ENCODE data around the gene PRKCH. TPM values are rescaled to one million over a fixed set of nuclear protein-coding genes. Genes with fewer than 3 reads are reported as not detected.

The PRKCH gene
- total and polyA plus RNA-seq, 10 of the 15 experiments (the other 5 are each of a cell fraction or from before 2014, with no cell fraction given), result 10.7 to 140 (median 33.2) TPM

- no peak for TF ChIP-seq RELB (IDR thresholded peaks at IDR 0.05; ENCODE audit: low read depth)
- no peak for TF ChIP-seq CEBPB (IDR thresholded peaks at IDR 0.05; ENCODE audit: borderline replicate concordance in 1 of 2, low read depth in 2 of 2, low read length in 2 of 2)
- no peak for TF ChIP-seq GABPA (IDR thresholded peaks at IDR 0.05; ENCODE audit: low read depth)
- no peak for TF ChIP-seq SREBF1 (IDR thresholded peaks at IDR 0.05; ENCODE audit: low read length)
- no peak for TF ChIP-seq CBFB (IDR thresholded peaks at IDR 0.05; ENCODE audit: low read depth)
- no peak for TF ChIP-seq PBX3 (IDR thresholded peaks at IDR 0.05; ENCODE audit: insufficient replicate concordance, low read depth, low read length)
- no peak for TF ChIP-seq ZNF622 (IDR thresholded peaks at IDR 0.05)
Measured at GRCh38 chr14:61396694-61397093, 75.3 kb downstream of the PRKCH start (continued).

GRCh38 chr14:61397615-61398014, 76.2 kb downstream of the PRKCH start:
- no peak overlapping the region for H3K4me2 ChIP-seq (ENCODE audit: control insufficient read depth, insufficient read depth)
- SMC1A ChIA-PET (ENCODE audit: uncharacterized antibody, unreplicated experiment), result interaction anchor here (0.7 to 6.2 kb wide), 8 partner anchors 9 to 100 kb away, joined by 3 to 53 read pairs (median 6); no protein-coding TSS in a partner anchor
- in situ Hi-C loops (cut with MboI) (no loop called here), intact Hi-C loops (cut with micrococcal nuclease; ENCODE audit: unreplicated experiment) (no loop called here)
- peaks cover 4 to 6% of the 10 kb centered on the region in 2 experiments; a peak in 3 of 4 replicates for H3K36me3 ChIP-seq (ENCODE audit: control insufficient read depth in 2 of 2, insufficient read depth in 2 of 2, low read length in 1 of 2)
- H3K9me3 ChIP-seq (replicated peaks; ENCODE audit: control insufficient read depth, insufficient read depth, low read length), result no peaks in the 10 kb centered on the region
- 93% methylated on average over 3 of the region's 3 CpGs for WGBS (ENCODE audit: insufficient coverage, insufficient replicate concordance, low lambda C conversion rate, missing lambda C conversion rate)
- DNase-seq (ENCODE audit: low read depth, low spot score) (no peak), FAIRE-seq (no peak), ATAC-seq (no peak)
- H3K4me3 ChIP-seq, result no peak overlapping the region
- POLR2A ChIA-PET, result interaction anchor here (1.1 to 1.5 kb wide), 2 partner anchors 9 to 75 kb away, joined by 4 read pairs; no protein-coding TSS in a partner anchor
- no peak overlapping the region for H3K27ac ChIP-seq (ENCODE audit: control insufficient read depth, insufficient read depth)
- peaks cover 53% of the 10 kb centered on the region for H3K79me2 ChIP-seq (ENCODE audit: control insufficient read depth, insufficient read depth, low read length)
- RAD21 ChIA-PET (ENCODE audit: unreplicated experiment), result interaction anchor here (0.7 to 3.1 kb wide), 4 partner anchors 10 to 74 kb away, joined by 3 to 16 read pairs (median 4); no protein-coding TSS in a partner anchor
- H3K4me1 ChIP-seq (ENCODE audit: control insufficient read depth, insufficient read depth, low read length), result peaks cover 10% of the 10 kb centered on the region
- no peak overlapping the region for H3K9ac ChIP-seq (ENCODE audit: control insufficient read depth, insufficient read depth, low read length)
- no peak overlapping the region for H2AFZ ChIP-seq (ENCODE audit: control insufficient read depth, low read depth, low read length)
- CTCF ChIA-PET, result interaction anchor here (1.1 to 2.3 kb wide), 2 partner anchors 12 to 36 kb away, joined by 3 to 8 read pairs; no protein-coding TSS in a partner anchor
- no peaks in the 10 kb centered on the region for H4K20me1 ChIP-seq (ENCODE audit: control insufficient read depth, insufficient read depth)
- no TSS peak for BruUV-seq (replicated peaks)
- no peaks in the 10 kb centered on the region for H3K27me3 ChIP-seq (replicated peaks in 1 of 2; ENCODE audit: control insufficient read depth in 2 of 2, insufficient read depth in 2 of 2, low read length in 1 of 2)
- TF ChIP-seq ZNF207 (IDR thresholded peaks at IDR 0.05; ENCODE audit: borderline replicate concordance) (no peak), SREBF1 (IDR thresholded peaks at IDR 0.05; ENCODE audit: low read length) (no peak), TARDBP (IDR thresholded peaks at IDR 0.05; ENCODE audit: borderline replicate concordance) (no peak), PRDM15 (CRISPR knock-in tag; IDR thresholded peaks at IDR 0.05) (no peak), HDAC6 (IDR thresholded peaks at IDR 0.05; ENCODE audit: unreplicated experiment) (no peak), RELB (IDR thresholded peaks at IDR 0.05; ENCODE audit: low read depth) (no peak), NFYB (IDR thresholded peaks at IDR 0.05; ENCODE audit: insufficient read depth, low read depth, low read length) (no peak)

All from GM12878 (cell line).